ENCODE results near the gene CTNNBL1.
A peak's percentile ranks its signal among the peaks of the same experiment; 100 is the strongest.

The CTNNBL1 gene

GRCh38 chr20:37790900-37791299, 97.1 kb downstream of the CTNNBL1 start:
- H3K27ac ChIP-seq: no peak overlapping the region

GRCh38 chr20:37796121-37796520, 102.3 kb downstream of the CTNNBL1 start:
- Histone ChIP-seq H3K36me3 (replicated peaks) (no peaks in the 10 kb centered on the region), H3K4me3 (ENCODE audit: low read depth, low read length) (no peak overlapping the region), H3K27ac (no peak overlapping the region), H3K27me3 (replicated peaks) (no peaks in the 10 kb centered on the region)
- in situ Hi-C loops (cut with HindIII; ENCODE audit: low pct_ligation_motif_present, low sequenced_read_pairs): no loop called here
- no peak for DNase-seq
- TF ChIP-seq, protein P1, sequence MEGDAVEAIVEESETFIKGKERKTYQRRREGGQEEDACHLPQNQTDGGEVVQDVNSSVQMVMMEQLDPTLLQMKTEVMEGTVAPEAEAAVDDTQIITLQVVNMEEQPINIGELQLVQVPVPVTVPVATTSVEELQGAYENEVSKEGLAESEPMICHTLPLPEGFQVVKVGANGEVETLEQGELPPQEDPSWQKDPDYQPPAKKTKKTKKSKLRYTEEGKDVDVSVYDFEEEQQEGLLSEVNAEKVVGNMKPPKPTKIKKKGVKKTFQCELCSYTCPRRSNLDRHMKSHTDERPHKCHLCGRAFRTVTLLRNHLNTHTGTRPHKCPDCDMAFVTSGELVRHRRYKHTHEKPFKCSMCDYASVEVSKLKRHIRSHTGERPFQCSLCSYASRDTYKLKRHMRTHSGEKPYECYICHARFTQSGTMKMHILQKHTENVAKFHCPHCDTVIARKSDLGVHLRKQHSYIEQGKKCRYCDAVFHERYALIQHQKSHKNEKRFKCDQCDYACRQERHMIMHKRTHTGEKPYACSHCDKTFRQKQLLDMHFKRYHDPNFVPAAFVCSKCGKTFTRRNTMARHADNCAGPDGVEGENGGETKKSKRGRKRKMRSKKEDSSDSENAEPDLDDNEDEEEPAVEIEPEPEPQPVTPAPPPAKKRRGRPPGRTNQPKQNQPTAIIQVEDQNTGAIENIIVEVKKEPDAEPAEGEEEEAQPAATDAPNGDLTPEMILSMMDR (IDR thresholded peaks at IDR 0.05; ENCODE audit: low read depth, low read length, missing control alignments): no peak

More at GRCh38 chr20:37790900-37791299, 97.1 kb downstream of the CTNNBL1 start:
- in situ Hi-C loops (cut with HindIII; ENCODE audit: low pct_ligation_motif_present, low sequenced_read_pairs): no loop called here
- TF ChIP-seq, protein P1 (IDR thresholded peaks at IDR 0.05; ENCODE audit: low read depth, low read length, missing control alignments): no peak
- H3K27me3 ChIP-seq (replicated peaks): no peaks in the 10 kb centered on the region
- no peak overlapping the region for H3K4me3 ChIP-seq (ENCODE audit: low read depth, low read length)
- DNase-seq: no peak
- peaks cover 5% of the 10 kb centered on the region for H3K36me3 ChIP-seq (replicated peaks)

GRCh38 chr20:37796733-37797132, 102.9 kb downstream of the CTNNBL1 start:
- TF ChIP-seq, protein P1 (IDR thresholded peaks at IDR 0.05; ENCODE audit: low read depth, low read length, missing control alignments): no peak
- no peak overlapping the region for H3K27ac ChIP-seq
- no peak for DNase-seq
- no peaks in the 10 kb centered on the region for H3K27me3 ChIP-seq (replicated peaks)
- no peak overlapping the region for H3K4me3 ChIP-seq (ENCODE audit: low read depth, low read length)
- no peaks in the 10 kb centered on the region for H3K36me3 ChIP-seq (replicated peaks)
- in situ Hi-C loops (cut with HindIII; ENCODE audit: low pct_ligation_motif_present, low sequenced_read_pairs): no loop called here

- peak; percentile 16 for DNase-seq
- Histone ChIP-seq H3K36me3 (replicated peaks) (no peaks in the 10 kb centered on the region), H3K4me3 (ENCODE audit: low read depth, low read length) (no peak overlapping the region), H3K27ac (no peak overlapping the region), H3K27me3 (replicated peaks) (no peaks in the 10 kb centered on the region)
- TF ChIP-seq, protein P1 (IDR thresholded peaks at IDR 0.05; ENCODE audit: low read depth, low read length, missing control alignments): no peak
- in situ Hi-C loops (cut with HindIII; ENCODE audit: low pct_ligation_motif_present, low sequenced_read_pairs): no loop called here
Observed at GRCh38 chr20:37797669-37798175, 103.9 kb downstream of the CTNNBL1 start.

DNA sequence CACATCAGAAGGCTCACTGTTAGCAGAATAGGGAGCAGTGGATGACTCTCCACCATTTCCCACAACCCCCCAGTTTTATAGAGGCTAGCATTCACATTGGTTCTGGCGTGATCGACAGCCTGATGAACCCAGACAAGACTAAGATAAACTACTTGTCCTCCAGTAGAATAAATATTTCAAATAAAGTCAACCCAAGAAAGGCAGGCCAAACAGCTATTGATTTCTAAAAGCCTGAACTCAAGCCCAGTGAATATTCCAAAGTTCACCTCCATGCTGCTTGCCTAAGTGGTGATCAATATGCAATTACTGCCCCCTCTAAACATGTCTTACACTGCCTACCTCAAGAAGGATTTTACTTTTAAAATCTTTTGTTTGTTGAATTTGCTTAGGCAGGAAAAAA, 104.5 kb downstream of the CTNNBL1 start:
- in situ Hi-C loops (cut with HindIII; ENCODE audit: low pct_ligation_motif_present, low sequenced_read_pairs): no loop called here
- DNase-seq: no peak
- TF ChIP-seq, protein P1 (IDR thresholded peaks at IDR 0.05; ENCODE audit: low read depth, low read length, missing control alignments): no peak
- Histone ChIP-seq H3K4me3 (ENCODE audit: low read depth, low read length) (no peak overlapping the region), H3K36me3 (replicated peaks) (no peaks in the 10 kb centered on the region), H3K27me3 (replicated peaks) (no peaks in the 10 kb centered on the region), H3K27ac (no peak overlapping the region)

DNA sequence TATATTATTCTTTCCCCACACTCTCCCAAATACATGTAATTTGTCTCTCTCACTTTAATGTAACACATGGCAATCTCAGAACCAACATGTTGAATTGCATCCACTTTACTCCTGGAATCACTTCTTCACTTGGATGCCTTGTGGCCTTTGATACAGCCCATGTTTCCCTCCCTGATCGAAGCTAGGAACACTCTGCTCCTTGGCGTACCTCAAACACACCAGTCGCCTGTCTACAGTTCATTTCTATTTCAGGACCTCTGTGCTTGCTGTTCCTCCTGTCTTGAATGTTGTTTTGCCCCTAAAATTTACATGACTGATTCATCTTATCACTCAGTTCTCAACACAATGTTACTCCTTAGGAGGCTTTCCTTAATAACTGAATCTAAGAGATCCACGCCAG, 106.8 kb downstream of the CTNNBL1 start:
- Histone ChIP-seq H3K36me3 (replicated peaks) (no peaks in the 10 kb centered on the region), H3K27ac (no peak overlapping the region), H3K27me3 (replicated peaks) (no peaks in the 10 kb centered on the region), H3K4me3 (ENCODE audit: low read depth, low read length) (no peak overlapping the region)
- TF ChIP-seq, protein P1 (IDR thresholded peaks at IDR 0.05; ENCODE audit: low read depth, low read length, missing control alignments): no peak
- in situ Hi-C loops (cut with HindIII; ENCODE audit: low pct_ligation_motif_present, low sequenced_read_pairs): no loop called here
- no peak for DNase-seq

All from brain microvascular endothelial cell (primary cell).